Gastrocnemius medialis (tissue), 4 donors: ENCODE data around the gene FAM24A.

Experiments used
- POLR2A ChIP-seq, 2 donors: fragments of 450-650 bp; IDR thresholded peaks; one replicate each; pipeline ENCODE4 v1.6.1; 2017; ENCODE audit warnings: antibody characterized with exemption in 2 of 2, mild to moderate bottlenecking in 2 of 2, moderate library complexity in 2 of 2
- TF ChIP-seq, protein P1 (sequence below), 5 experiments: fragments of 450-650 bp in 3 of 5; fragments of 200-600 bp in 2 of 5; sonication (generic) in 2 of 5; IDR thresholded peaks in 4 of 5; conservative IDR thresholded peaks in 1 of 5; 1 replicate in 4 of 5; 2 replicates in 1 of 5; pipeline ENCODE4 v1.5.1; 2016 to 2019; ENCODE audit warnings: antibody characterized with exemption in 5 of 5, mild to moderate bottlenecking in 3 of 5, moderate library complexity in 3 of 5

DNA sequence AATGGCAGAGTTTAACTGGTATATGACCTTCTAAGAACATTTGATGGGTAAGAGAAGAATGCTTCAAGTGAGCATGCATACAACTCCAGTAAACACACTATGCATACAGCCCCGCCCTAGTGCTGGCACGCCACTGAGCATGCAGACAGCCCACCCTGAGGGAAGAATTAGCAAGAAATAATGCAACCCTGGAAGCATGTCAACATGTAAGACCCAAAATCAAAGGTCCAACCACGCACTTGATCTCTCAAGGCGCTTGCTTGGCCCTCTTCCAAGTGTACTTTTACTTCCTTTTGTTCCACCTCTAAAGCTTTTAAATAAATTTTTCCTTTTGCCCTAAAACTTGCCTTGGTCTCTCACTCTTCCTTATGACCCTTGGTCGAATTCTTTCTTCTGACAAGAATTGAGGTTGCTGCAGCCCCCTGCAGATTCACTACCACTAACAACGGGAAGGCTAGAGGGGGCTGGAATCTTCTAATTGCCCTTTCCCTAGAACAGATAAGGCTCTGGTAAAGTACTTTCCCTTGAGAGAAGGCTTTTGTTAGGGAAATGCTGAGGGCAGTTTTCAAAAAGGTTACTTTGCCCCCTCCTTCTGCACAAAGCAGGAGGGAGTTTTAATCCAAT is 34.5 kb upstream of the FAM24A start:
- TF ChIP-seq, protein P1, sequence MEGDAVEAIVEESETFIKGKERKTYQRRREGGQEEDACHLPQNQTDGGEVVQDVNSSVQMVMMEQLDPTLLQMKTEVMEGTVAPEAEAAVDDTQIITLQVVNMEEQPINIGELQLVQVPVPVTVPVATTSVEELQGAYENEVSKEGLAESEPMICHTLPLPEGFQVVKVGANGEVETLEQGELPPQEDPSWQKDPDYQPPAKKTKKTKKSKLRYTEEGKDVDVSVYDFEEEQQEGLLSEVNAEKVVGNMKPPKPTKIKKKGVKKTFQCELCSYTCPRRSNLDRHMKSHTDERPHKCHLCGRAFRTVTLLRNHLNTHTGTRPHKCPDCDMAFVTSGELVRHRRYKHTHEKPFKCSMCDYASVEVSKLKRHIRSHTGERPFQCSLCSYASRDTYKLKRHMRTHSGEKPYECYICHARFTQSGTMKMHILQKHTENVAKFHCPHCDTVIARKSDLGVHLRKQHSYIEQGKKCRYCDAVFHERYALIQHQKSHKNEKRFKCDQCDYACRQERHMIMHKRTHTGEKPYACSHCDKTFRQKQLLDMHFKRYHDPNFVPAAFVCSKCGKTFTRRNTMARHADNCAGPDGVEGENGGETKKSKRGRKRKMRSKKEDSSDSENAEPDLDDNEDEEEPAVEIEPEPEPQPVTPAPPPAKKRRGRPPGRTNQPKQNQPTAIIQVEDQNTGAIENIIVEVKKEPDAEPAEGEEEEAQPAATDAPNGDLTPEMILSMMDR (IDR thresholded peaks at IDR 0.05 in 4 of 5, conservative IDR thresholded peaks at IDR 0.05 in 1 of 5) = no peak
- no peak for TF ChIP-seq POLR2A (IDR thresholded peaks at IDR 0.05)
